GM15510 (cell line): ENCODE results near the gene SLC12A7.

Experiments
- POLR2A ChIP-seq: IDR thresholded peaks from 3 replicates; pipeline ENCODE4 v1.6.1; 2011; ENCODE audit warnings: borderline replicate concordance; ENCODE audit not compliant: insufficient read length; ENCODE audit errors: extremely low read depth

The SLC12A7 gene

GRCh38 chr5:1064383-1065142 is 47.3 kb downstream of the SLC12A7 start:
- TF ChIP-seq POLR2A = no peak

- TF ChIP-seq POLR2A = no peak
These were observed 48.0 kb downstream of the SLC12A7 start for GRCh38 chr5:1063661-1064382.

DNA sequence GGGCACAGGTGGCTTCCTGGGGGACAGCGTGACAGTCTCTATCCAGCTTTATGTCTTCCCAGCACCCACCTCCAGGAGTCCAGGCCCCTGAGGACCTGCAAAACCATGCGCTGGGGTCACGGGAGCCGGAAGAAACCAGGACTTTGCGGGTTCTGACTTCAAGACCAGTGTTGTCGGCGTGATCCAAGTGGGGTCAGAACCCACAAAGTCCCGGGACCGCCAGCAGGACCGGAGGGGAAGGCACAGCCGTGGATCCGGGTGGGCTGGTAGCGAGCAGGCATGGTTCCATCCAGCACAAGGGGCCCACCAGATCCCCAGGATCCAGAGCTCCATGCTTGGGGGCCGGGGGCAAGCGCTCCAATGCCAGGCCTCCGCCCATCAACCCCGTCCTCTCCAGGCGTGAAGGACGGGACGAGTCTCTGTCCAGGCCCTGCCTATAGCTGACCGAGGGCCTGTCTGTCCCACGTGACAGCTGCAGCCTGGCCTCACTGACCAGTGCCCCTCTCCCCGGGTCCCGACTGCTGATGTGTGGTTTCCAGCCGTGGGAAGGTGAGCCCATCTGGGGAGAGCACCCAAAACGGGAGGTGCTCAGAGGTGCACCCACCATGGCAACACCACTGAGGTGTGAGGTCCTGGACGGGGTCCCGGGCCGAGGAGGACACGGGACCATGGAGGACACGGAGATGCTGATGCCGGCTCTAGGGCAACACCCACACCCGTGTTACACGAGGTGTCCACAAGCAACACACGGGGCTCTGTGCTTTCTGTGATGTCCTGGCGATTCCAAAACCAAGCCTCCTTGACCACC is 48.9 kb downstream of the SLC12A7 start:
- TF ChIP-seq POLR2A = no peak

- TF ChIP-seq POLR2A = no peak
These were observed 49.9 kb downstream of the SLC12A7 start for GRCh38 chr5:1061916-1062315.

GRCh38 chr5:1060535-1060981 is 51.3 kb downstream of the SLC12A7 start:
- TF ChIP-seq POLR2A = no peak

DNA sequence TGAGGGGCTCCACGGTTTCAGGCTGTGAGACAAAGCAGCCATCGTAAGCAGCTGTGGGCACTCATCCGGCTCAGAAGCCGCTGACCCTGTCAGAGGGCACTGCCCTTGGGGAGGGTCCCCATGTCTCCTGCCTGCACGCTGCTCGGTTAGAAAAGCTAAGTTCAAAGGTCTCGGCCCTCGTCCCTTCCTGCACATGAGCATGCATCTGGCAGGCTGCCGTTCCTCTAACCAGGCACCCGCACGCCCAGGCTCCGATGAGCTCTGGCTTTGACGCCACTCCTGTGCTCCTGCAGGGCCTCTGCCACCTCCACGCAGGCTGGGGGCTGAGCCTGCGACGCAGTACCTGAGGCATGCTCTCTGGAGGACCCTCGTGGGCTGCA is 52.0 kb downstream of the SLC12A7 start:
- no peak for TF ChIP-seq POLR2A

GRCh38 chr5:1058988-1059883 is 52.6 kb downstream of the SLC12A7 start:
- TF ChIP-seq POLR2A = no peak

DNA sequence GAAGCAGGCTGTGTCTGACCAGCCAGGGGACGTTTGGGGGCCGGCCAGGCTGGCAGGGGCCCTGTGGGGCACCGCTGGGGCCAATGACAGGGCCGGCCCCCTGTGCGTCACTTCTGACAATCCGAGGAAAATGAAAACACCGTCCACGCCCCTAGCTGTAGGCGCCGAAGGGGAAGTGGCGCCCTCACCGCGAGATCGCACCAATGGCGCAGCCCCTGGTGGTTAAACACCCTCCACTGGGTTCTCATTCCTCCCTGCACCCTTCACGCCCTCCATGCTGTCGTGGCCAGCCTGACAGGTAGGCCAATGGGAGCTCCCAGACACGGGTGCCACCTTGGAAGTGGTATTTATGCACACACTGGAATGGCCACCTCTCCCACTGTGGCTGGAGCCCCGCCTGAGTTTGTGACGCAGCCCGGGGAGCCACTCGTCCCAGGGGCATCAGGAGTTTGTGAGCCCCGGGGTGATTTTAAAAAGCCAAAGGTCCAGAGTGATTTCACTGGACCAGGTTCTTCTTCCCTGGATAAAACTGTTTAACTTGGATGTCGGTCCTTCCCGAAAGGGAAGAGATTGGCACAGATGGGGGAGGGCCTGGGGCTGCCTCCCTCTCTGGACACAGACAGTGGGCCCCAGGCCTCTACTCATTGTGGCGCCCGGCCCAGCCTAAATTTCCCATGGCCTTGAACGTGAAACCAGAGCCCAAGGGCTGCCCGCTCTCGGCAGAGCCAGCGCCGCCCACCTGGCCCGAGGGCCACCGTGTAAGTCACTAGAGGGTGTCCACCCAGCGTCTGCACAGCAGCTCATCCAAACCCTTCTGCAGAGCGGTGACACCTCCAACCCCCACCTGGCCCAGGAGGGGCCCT is 53.5 kb downstream of the SLC12A7 start:
- no peak for TF ChIP-seq POLR2A

- no peak for TF ChIP-seq POLR2A
These were observed 54.3 kb downstream of the SLC12A7 start for GRCh38 chr5:1057485-1058082.

DNA sequence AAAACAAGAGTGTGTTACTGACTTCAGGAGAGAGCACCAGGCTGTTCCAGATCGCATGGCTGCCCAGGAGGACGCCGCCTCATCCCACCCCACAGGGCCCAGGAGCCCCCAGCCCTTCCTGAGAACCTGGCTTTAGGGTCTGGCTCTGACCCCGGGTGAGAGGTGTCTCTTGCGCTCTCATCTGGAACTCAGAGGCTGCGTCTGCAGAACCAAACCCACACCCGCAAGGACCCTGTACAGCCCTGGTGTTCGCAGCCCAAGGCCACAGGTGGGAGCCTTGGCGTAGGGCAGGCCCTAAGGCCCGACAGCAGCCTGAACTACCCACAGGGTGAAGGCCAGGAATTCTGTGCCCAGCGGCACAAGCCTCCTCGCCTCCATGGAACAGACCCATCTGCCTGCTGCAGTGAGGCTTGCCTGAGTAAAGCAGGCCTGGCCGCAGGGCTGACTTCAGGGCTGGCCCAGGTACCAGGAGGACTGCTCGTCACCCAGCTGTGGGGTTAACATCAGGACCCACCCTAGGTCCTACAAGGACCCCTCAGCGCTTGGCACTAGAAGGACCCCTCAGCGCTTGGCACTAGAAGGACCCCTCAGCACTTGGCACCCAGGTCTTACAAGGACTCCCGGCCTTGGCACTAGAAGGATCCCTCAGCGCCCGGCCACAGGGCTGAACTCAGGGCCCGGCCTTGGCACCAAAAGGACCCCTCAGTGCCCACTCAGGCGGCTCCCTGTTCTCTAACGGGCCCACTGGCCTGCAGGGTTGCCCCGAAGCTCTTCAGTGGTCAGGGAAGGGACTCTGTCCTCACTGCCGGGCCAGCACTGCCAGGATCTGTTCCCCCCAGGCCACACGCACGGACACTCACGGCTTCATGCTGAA is 55.0 kb downstream of the SLC12A7 start:
- no peak for TF ChIP-seq POLR2A

DNA sequence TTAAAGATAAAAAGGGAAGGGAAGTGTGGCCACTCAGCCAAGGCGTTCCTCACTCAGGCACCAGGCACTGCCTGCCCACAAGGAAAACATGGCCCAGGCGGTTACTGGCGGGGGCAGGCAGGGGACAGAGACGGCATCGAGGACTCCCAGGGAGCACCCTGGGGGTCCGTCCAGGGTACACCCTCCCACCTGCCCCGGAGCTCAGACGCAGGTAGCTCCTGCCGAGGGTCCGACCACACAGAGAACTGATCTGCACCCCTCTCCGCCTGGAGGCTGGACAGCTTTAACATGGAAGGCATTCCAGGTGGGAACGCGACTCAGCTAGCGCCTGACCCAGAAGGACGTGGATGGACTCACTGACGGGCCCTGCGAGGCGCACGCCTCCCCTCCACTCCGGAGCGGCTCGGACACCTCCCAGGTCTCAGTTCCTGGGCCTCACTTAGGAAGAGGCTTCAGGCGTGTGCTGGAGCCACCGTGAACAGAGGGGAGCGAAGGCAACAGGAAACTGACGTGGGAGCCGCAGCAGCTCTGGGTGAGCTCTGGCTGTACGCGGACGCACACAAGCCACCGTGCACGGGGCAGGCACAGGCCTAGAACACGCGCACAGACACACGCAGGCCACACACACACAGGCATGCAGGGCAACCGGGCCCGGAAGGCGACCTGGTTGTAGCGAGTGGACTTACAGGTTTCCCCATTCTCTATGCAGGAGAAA is 55.8 kb downstream of the SLC12A7 start:
- TF ChIP-seq POLR2A = no peak
